GM10266 (cell line): ENCODE measurements around the gene DYNLL1.
"Not testable (repeated sequence)": the region's sequence is repeated elsewhere in the genome, so short reads cannot be mapped to it uniquely, and the experiment has no call there.

Source experiments
- DNase-seq: peaks from one replicate; pipeline ENCODE4 v3.0.0; 2012; ENCODE audit errors: extremely low spot score
- TF ChIP-seq, protein P1 (sequence below): IDR thresholded peaks from 2 replicates; pipeline ENCODE4 v1.5.1; 2012; ENCODE audit warnings: mild to moderate bottlenecking, low read depth; ENCODE audit not compliant: control insufficient read depth, insufficient read depth; ENCODE audit errors: missing control alignments

Gene DYNLL1

DNA sequence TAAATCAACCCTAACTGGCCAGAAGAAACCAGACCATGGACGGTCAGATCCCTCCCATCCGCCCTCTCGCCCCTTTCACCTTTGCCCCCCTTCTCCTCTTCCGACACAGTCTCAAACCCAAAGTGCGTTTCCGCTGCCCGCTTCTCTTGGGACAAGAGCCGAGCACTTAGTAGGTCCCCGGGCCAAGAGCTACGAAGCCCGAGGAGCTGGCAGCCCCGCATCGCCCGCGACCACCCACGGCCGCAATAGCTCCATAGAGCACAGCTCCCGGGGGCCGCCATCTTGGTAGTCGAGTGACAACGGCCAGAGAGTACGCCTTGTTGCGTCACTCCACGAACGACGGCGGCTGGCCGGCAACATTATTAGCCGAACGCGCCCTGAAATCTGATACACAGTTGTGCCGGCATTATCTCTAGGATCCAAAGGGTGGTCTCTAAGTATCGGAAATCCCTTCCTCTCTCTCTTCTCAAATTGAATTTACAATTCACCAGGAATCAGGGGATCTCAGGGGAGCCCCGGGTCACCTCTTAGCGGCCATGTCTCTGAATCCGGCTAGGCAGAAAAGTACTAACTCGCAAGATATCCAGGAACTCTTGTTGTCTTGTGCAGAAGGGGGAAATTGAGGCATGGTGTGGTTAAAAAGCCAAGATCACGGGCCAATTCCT, 33.1 kb downstream of the DYNLL1 start, which contains the start of gene COQ5:
COQ5 (minus strand) TSS at position 298 of the 665 bp plus-strand sequence; CDS start at position 281, 17 bp downstream.
- TF ChIP-seq, protein P1, sequence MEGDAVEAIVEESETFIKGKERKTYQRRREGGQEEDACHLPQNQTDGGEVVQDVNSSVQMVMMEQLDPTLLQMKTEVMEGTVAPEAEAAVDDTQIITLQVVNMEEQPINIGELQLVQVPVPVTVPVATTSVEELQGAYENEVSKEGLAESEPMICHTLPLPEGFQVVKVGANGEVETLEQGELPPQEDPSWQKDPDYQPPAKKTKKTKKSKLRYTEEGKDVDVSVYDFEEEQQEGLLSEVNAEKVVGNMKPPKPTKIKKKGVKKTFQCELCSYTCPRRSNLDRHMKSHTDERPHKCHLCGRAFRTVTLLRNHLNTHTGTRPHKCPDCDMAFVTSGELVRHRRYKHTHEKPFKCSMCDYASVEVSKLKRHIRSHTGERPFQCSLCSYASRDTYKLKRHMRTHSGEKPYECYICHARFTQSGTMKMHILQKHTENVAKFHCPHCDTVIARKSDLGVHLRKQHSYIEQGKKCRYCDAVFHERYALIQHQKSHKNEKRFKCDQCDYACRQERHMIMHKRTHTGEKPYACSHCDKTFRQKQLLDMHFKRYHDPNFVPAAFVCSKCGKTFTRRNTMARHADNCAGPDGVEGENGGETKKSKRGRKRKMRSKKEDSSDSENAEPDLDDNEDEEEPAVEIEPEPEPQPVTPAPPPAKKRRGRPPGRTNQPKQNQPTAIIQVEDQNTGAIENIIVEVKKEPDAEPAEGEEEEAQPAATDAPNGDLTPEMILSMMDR, result no peak
- peak; percentile 83 for DNase-seq

DNA sequence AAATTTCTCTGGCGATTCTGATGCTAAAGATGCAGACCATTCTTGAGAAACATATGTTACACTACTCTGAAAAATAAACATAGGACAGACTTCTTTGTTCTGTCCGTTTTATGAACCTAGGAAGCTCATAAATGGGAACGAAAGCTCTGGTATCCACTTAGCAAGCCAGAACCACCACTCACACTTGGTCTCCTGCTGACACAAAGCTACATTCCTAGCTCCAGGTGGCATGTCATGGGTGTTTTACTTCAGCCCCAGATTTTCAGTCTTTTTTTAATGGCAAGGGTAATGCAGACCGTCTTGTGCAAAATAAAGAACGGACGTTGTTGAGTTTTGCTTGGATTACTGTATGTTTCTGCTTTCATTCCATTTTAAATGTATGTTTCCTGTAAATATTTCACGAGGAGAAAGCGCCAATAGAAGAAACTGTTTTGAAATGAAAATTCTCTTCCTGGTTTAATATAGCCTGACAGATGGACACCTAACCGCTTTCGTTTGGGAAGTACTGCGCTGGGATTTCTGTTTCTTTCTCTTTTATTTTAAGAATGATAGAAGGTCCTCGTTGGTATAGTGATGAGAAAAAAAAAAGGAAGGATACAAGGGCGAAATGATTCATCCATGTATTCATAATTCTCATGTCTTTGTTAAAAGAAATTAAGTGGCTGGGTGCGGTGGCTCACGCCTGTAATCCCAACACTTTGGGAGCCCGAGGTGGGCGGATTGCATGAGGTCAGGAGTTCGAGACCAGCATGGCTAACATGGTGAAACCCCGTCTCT, 33.9 kb downstream of the DYNLL1 start:
- TF ChIP-seq, protein P1, result no peak
- no peak for DNase-seq

DNA sequence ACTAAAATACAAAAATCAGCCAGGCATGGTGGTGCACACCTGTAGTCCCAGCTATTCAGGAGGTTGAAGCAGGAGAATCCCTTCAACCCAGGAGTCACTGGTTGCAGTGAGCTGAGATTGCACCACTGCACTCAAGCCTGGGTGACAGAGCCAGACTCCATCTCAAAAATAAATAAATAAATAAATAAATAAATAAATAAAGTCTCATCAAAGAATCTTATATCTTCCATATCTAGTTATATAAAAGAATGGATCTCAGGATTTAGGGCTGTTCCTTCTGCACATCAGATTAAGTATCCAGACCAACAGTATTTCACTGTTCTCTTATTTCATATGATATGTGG, 34.5 kb downstream of the DYNLL1 start:
- DNase-seq, result not testable (repeated sequence)

DNA sequence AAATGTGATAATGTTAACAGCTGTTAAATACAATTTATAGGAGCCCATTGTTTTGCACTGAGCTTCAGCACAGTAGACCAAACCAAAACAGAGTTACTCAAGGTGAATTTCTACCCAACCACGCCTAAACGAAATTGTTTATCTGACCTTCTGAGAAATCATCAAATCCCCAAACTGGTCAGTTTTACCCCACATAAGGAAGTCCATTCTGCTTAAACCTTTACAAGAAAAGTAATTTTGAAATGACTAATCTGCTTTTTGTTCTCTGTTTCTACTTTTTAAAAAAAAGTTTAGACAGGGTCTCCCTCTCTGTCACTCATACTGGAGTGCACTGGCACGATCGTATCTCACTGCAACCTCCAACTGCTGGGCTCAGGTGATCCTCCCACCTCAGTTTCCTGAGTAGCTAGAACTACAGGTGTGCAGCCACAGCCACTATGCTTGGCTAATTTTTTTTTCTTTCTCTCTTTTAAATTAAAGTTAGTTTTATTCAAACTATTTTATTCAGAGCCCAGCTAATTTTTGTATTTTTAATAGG, 36.9 kb downstream of the DYNLL1 start:
- DNase-seq, result no peak
- TF ChIP-seq, protein P1, result no peak

DNA sequence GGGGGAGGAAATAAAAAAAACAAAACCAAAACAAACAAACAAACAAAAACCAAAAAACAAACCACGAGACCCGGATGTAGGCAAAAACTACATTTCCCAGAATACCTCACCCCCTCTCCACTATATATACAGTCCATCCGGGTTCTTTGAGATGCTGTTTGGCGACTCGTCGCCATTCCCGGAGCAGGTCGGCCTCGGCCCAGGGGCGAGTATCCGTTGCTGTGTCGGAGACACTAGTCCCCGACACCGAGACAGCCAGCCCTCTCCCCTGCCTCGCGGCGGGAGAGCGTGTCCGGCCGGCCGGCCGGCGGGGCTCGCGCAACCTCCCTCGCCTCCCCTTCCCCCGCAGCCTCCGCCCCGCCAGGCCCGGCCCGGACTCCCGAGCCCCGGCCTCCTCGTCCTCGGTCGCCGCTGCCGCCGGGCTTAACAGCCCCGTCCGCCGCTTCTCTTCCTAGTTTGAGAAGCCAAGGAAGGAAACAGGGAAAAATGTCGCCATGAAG, 38.3 kb downstream of the DYNLL1 start, which contains the start of gene RNF10:
RNF10 (plus strand) TSS at position 154 of the 500 bp plus-strand sequence. CDS start 456 bp downstream, outside the sequence.
- TF ChIP-seq, protein P1, result no peak
- DNase-seq, result peak; percentile 93

DNA sequence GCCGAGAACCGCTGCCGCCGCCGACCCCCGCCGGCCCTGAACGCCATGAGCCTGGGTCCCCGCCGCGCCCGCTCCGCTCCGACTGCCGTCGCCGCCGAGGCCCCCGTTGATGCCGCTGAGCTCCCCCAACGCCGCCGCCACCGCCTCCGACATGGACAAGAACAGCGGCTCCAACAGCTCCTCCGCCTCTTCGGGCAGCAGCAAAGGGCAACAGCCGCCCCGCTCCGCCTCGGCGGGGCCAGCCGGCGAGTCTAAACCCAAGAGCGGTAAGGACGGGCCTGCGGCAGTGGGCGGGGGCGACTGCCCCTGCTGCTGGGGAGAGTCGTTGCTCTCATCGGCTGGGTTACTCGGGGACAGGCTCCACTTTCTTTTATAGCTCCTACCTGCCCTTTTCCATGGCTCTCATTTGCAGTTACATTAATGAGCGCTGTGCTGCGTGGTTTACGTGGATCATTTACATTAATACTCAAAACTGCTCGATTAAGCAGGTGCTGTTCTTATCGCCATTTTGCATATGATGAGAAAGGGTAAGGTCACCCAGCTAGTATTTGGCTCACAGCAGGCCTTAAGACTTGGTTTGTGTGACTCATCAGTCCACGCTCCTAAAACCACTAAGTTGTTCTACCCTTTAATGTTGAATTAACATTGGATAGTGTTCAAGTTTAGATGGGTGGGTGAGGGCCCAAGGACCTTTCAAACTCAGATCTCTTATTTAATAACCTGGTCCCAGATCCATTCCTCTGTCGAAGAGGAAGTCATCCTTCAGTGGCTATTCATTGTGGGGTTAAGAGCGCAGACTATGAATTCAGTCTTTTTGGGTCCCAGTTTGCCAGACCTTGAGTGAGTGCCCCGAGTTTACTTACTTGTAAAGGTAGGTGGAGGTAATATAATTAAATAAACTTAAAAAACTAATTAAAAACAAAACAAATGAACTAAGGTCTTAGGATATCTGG, 39.1 kb downstream of the DYNLL1 start:
- TF ChIP-seq, protein P1, result no peak
- peak; percentile 67 for DNase-seq
